Measurements from ENCODE around the gene ANP32D.
"Not testable (repeated sequence)": the region's sequence is repeated elsewhere in the genome, so short reads cannot be mapped to it uniquely, and the experiment has no call there.

Gene ANP32D

GRCh38 chr12:48473061-48473460 is 702 bp downstream of the ANP32D start:
- no peak for DNase-seq (ENCODE audit: low read depth, low spot score)
- H3K4me3 ChIP-seq (ENCODE audit: low read depth, low read length) = no peak overlapping the region
- no peak for TF ChIP-seq CTCF (IDR thresholded peaks at IDR 0.05; ENCODE audit: low read depth, low read length)

GRCh38 chr12:48474497-48474896 is 2.1 kb downstream of the ANP32D start:
- in situ Hi-C loops (cut with HindIII; ENCODE audit: low sequenced_read_pairs); DNase-seq (ENCODE audit: low read depth, low spot score): not testable (repeated sequence)

More at GRCh38 chr12:48473061-48473460, 702 bp downstream of the ANP32D start:
- in situ Hi-C loops (cut with HindIII; ENCODE audit: low sequenced_read_pairs) = no loop called here

GRCh38 chr12:48482198-48482597 is 9.8 kb downstream of the ANP32D start, which contains the start of gene C12orf54:
Gene C12orf54 (plus strand): TSS chr12:48482498. CDS start chr12:48483297, 799 bp downstream.
- H3K4me3 ChIP-seq (ENCODE audit: low read depth, low read length) = no peak within 1 kb of the TSS
- in situ Hi-C loops (cut with HindIII; ENCODE audit: low sequenced_read_pairs) = no loop called here
- TF ChIP-seq CTCF (IDR thresholded peaks at IDR 0.05; ENCODE audit: low read depth, low read length) = no peak
- no peak for DNase-seq (ENCODE audit: low read depth, low spot score)

More at GRCh38 chr12:48474497-48474896, 2.1 kb downstream of the ANP32D start:
- not testable (repeated sequence) for H3K4me3 ChIP-seq (ENCODE audit: low read depth, low read length)

- no peak for DNase-seq (ENCODE audit: low read depth, low spot score)
- in situ Hi-C loops (cut with HindIII; ENCODE audit: low sequenced_read_pairs) = no loop called here
- H3K4me3 ChIP-seq (ENCODE audit: low read depth, low read length) = no peak overlapping the region
- no peak for TF ChIP-seq CTCF (IDR thresholded peaks at IDR 0.05; ENCODE audit: low read depth, low read length)
These were observed 10.6 kb downstream of the ANP32D start for GRCh38 chr12:48482930-48483329.

GRCh38 chr12:48486261-48486660 is 13.9 kb downstream of the ANP32D start:
- in situ Hi-C loops (cut with HindIII; ENCODE audit: low sequenced_read_pairs) = no loop called here
- H3K4me3 ChIP-seq (ENCODE audit: low read depth, low read length) = no peak overlapping the region
- TF ChIP-seq CTCF (IDR thresholded peaks at IDR 0.05; ENCODE audit: low read depth, low read length) = no peak
- no peak for DNase-seq (ENCODE audit: low read depth, low spot score)

- DNase-seq (ENCODE audit: low read depth, low spot score) = no peak
- no peak overlapping the region for H3K4me3 ChIP-seq (ENCODE audit: low read depth, low read length)
- in situ Hi-C loops (cut with HindIII; ENCODE audit: low sequenced_read_pairs) = no loop called here
- no peak for TF ChIP-seq CTCF (IDR thresholded peaks at IDR 0.05; ENCODE audit: low read depth, low read length)
These were observed 14.3 kb downstream of the ANP32D start for GRCh38 chr12:48486679-48487078.

- peak; percentile 1 for DNase-seq (ENCODE audit: low read depth, low spot score)
- in situ Hi-C loops (cut with HindIII; ENCODE audit: low sequenced_read_pairs) = no loop called here
These were observed 16.7 kb downstream of the ANP32D start for GRCh38 chr12:48489012-48489411.

GRCh38 chr12:48489456-48489855 is 17.1 kb downstream of the ANP32D start:
- in situ Hi-C loops (cut with HindIII; ENCODE audit: low sequenced_read_pairs); DNase-seq (ENCODE audit: low read depth, low spot score); H3K4me3 ChIP-seq (ENCODE audit: low read depth, low read length): not testable (repeated sequence)

More at GRCh38 chr12:48489012-48489411, 16.7 kb downstream of the ANP32D start:
- no peak for TF ChIP-seq CTCF (IDR thresholded peaks at IDR 0.05; ENCODE audit: low read depth, low read length)
- no peak overlapping the region for H3K4me3 ChIP-seq (ENCODE audit: low read depth, low read length)

GRCh38 chr12:48500281-48500680 is 27.9 kb downstream of the ANP32D start:
- H3K4me3 ChIP-seq (ENCODE audit: low read depth, low read length); in situ Hi-C loops (cut with HindIII; ENCODE audit: low sequenced_read_pairs); DNase-seq (ENCODE audit: low read depth, low spot score): not testable (repeated sequence)

- in situ Hi-C loops (cut with HindIII; ENCODE audit: low sequenced_read_pairs) = not testable (repeated sequence)
These were observed 34.5 kb downstream of the ANP32D start for GRCh38 chr12:48506836-48507235.

More at GRCh38 chr12:48506836-48507235, 34.5 kb downstream of the ANP32D start:
- H3K4me3 ChIP-seq (ENCODE audit: low read depth, low read length); DNase-seq (ENCODE audit: low read depth, low spot score): not testable (repeated sequence)

Data from astrocyte of the spinal cord (primary cell).